ENCODE data around the gene FAM53B.

The FAM53B gene

GRCh38 chr10:124644236-124644635, 99.9 kb downstream of the FAM53B start:
- no peak for DNase-seq

GRCh38 chr10:124643330-124644009, 100.7 kb downstream of the FAM53B start:
- DNase-seq, result no peak

- no peak for DNase-seq
Observed at GRCh38 chr10:124642088-124642710, 102.0 kb downstream of the FAM53B start.

GRCh38 chr10:124641282-124642087, 102.7 kb downstream of the FAM53B start:
- DNase-seq, result peak; percentile 63

GRCh38 chr10:124640538-124641231, 103.5 kb downstream of the FAM53B start:
- DNase-seq, result peak; percentile 30

GRCh38 chr10:124640056-124640455, 104.1 kb downstream of the FAM53B start:
- DNase-seq, result no peak

- no peak for DNase-seq
Observed at GRCh38 chr10:124639646-124640045, 104.5 kb downstream of the FAM53B start.

GRCh38 chr10:124639206-124639605, 105.0 kb downstream of the FAM53B start:
- no peak for DNase-seq

- DNase-seq, result no peak
Observed at GRCh38 chr10:124637746-124638145, 106.4 kb downstream of the FAM53B start.

GRCh38 chr10:124637091-124637700, 107.0 kb downstream of the FAM53B start:
- DNase-seq, result no peak

- peak; percentile 48 for DNase-seq
Observed at GRCh38 chr10:124636271-124636995, 107.7 kb downstream of the FAM53B start.

- DNase-seq, result no peak
Observed at GRCh38 chr10:124632566-124632965, 111.6 kb downstream of the FAM53B start.

- no peak for DNase-seq
Observed at GRCh38 chr10:124632064-124632531, 112.1 kb downstream of the FAM53B start.

- DNase-seq, result no peak
Observed at GRCh38 chr10:124630551-124630950, 113.6 kb downstream of the FAM53B start.

GRCh38 chr10:124629842-124630241, 114.3 kb downstream of the FAM53B start:
- DNase-seq, result no peak

- no peak for DNase-seq
Observed at GRCh38 chr10:124629415-124629814, 114.8 kb downstream of the FAM53B start.

- DNase-seq, result no peak
Observed at GRCh38 chr10:124628676-124629021, 115.5 kb downstream of the FAM53B start.

GRCh38 chr10:124627866-124628675, 116.1 kb downstream of the FAM53B start:
- no peak for DNase-seq

GRCh38 chr10:124626759-124627380, 117.3 kb downstream of the FAM53B start:
- DNase-seq, result peak; percentile 56

GRCh38 chr10:124625831-124626238, 118.3 kb downstream of the FAM53B start:
- no peak for DNase-seq

- no peak for DNase-seq
Observed at GRCh38 chr10:124624895-124625294, 119.3 kb downstream of the FAM53B start.
